Retinal pigment epithelial cell (primary cell): ENCODE measurements around the gene EPB42.
A peak's percentile ranks its signal among the peaks of the same experiment; 100 is the strongest.

ENCODE experiments used
- DNase-seq: peaks from one replicate; pipeline ENCODE4 v3.0.0-alpha.2; 2010; ENCODE audit warnings: low read depth
- H3K4me3 ChIP-seq: 2 replicates; pipeline ENCODE4 v1.5.1; 2011; ENCODE audit warnings: mild to moderate bottlenecking, low read length, control low read depth, moderate library complexity
- TF ChIP-seq, protein P1 (sequence below): conservative IDR thresholded peaks from 2 replicates; pipeline ENCODE4 v1.5.1; 2011; ENCODE audit warnings: low read depth, low read length, control low read depth, inconsistent platforms

The EPB42 gene

GRCh38 chr15:43194795-43195194 is 26.0 kb downstream of the EPB42 start:
- H3K4me3 ChIP-seq, result no peak overlapping the region
- no peak for DNase-seq
- TF ChIP-seq, protein P1, sequence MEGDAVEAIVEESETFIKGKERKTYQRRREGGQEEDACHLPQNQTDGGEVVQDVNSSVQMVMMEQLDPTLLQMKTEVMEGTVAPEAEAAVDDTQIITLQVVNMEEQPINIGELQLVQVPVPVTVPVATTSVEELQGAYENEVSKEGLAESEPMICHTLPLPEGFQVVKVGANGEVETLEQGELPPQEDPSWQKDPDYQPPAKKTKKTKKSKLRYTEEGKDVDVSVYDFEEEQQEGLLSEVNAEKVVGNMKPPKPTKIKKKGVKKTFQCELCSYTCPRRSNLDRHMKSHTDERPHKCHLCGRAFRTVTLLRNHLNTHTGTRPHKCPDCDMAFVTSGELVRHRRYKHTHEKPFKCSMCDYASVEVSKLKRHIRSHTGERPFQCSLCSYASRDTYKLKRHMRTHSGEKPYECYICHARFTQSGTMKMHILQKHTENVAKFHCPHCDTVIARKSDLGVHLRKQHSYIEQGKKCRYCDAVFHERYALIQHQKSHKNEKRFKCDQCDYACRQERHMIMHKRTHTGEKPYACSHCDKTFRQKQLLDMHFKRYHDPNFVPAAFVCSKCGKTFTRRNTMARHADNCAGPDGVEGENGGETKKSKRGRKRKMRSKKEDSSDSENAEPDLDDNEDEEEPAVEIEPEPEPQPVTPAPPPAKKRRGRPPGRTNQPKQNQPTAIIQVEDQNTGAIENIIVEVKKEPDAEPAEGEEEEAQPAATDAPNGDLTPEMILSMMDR, result no peak

DNA sequence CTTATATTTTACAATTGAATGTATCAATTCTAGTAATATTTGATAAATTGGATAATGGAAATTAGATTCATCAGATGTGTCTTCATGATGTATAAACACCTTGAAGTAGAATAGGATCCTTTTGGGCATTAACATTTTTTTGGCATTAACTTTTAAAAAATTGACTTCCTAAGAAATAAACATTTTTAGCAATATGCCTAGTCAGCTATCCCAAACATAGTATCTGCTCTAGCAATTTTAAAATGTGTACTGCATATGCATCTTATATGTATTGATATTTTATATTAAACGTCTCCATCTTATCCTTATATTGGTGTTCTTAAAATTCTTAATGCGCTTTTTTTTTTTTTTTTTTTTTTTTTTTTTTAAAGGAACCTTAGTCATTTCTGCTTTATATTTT is 27.1 kb downstream of the EPB42 start:
- TF ChIP-seq, protein P1, result no peak
- H3K4me3 ChIP-seq, result no peak overlapping the region
- no peak for DNase-seq

DNA sequence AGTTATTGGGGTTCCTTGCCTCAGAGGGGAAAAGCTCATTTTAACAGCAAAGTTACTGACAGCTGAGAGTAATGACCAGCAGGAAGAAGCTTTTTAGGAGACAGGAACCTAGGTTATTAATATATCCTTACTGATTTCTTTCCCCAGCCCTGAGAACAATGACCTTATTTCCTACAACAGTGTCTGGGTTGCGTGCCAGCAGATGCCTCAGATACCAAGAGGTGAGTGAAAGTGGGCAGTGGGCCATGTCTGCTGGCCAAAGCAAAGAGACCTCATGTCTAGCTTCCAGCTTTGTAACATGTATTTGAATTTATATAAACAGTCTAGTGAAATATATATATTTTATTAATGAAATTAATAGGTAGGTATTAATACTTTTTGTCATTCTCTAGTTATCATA is 30.6 kb downstream of the EPB42 start:
- no peak for DNase-seq
- H3K4me3 ChIP-seq, result no peak overlapping the region
- TF ChIP-seq, protein P1, result no peak

- TF ChIP-seq, protein P1, result no peak
- H3K4me3 ChIP-seq, result no peak overlapping the region
Observed at GRCh38 chr15:43189296-43189695, 31.5 kb downstream of the EPB42 start.

GRCh38 chr15:43187544-43188155 is 33.2 kb downstream of the EPB42 start:
- DNase-seq, result no peak
- TF ChIP-seq, protein P1, result peak; percentile 74
- no peak overlapping the region for H3K4me3 ChIP-seq

More at GRCh38 chr15:43189296-43189695, 31.5 kb downstream of the EPB42 start:
- no peak for DNase-seq

DNA sequence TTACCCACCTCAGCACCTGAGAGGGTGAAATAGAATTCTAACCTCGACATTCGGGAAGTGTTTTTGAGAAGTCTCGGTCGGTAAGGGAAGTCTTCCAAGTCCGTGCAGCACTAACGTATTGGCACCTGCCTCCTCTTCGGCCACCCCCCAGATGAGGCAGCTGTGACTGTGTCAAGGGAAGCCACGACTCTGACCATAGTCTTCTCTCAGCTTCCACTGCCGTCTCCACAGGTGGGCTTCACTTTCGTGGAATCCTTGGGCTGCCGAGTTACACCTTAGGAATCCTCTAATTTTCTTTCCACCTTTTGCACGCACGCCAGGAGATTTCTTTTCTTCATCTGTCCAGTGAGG is 34.8 kb downstream of the EPB42 start:
- DNase-seq, result no peak
- H3K4me3 ChIP-seq, result peak overlapping the region; percentile 89
- TF ChIP-seq, protein P1, result no peak

- H3K4me3 ChIP-seq, result peak within 1 kb of the TSS; percentile 89
- DNase-seq, result peak; percentile 47
- TF ChIP-seq, protein P1, result peak; percentile 52
Observed at GRCh38 chr15:43185157-43186002, 35.4 kb downstream of the EPB42 start, which contains the start of gene CCNDBP1. Gene CCNDBP1, plus strand, starts transcription at chr15:43185403. Its CDS starts 96 bp downstream, at chr15:43185499.
